Hepatocyte (in vitro differentiated cells): ENCODE data around the gene DDX56.

Experiments used
- CTCF ChIP-seq: fragments of 200-600 bp; sonication (generic); IDR thresholded peaks from 2 replicates; pipeline ENCODE4 v1.5.1; 2016; ENCODE audit warnings: antibody characterized with exemption, mild to moderate bottlenecking; ENCODE audit not compliant: poor library complexity
- EZH2 ChIP-seq: fragments of 200-600 bp; sonication (generic); IDR thresholded peaks from 2 replicates; pipeline ENCODE4 v1.6.1; 2016; ENCODE audit warnings: antibody characterized with exemption, mild to moderate bottlenecking, borderline replicate concordance
- EZH2phosphoT487 ChIP-seq: fragments of 200-600 bp; sonication (generic); IDR thresholded peaks from one replicate; pipeline ENCODE4 v1.6.1; 2018; ENCODE audit warnings: antibody characterized with exemption, mild to moderate bottlenecking, low read depth, moderate library complexity; ENCODE audit not compliant: unreplicated experiment, severe bottlenecking

GRCh38 chr7:44520574-44520973, 53.1 kb downstream of the DDX56 start:
- TF ChIP-seq CTCF (no peak), EZH2 (no peak), EZH2phosphoT487 (no peak)
